Fibroblast of lung (primary cell): ENCODE measurements around the gene WNK2.

Experiments used
- EZH2 ChIP-seq: IDR thresholded peaks from 2 replicates; pipeline ENCODE4 v1.5.1; 2012; ENCODE audit warnings: low read length, control low read depth, mild to moderate bottlenecking; ENCODE audit errors: missing control alignments
- TF ChIP-seq, protein P1 (sequence below), 2 donors: IDR thresholded peaks in 1 of 2; conservative IDR thresholded peaks in 1 of 2; 1 replicate in 1 of 2; 2 replicates in 1 of 2; pipeline ENCODE4 v1.5.1; 2011 to 2012; ENCODE audit warnings: low read length in 2 of 2, control low read depth in 1 of 2, inconsistent platforms in 1 of 2, low read depth in 1 of 2, mild to moderate bottlenecking in 1 of 2

DNA sequence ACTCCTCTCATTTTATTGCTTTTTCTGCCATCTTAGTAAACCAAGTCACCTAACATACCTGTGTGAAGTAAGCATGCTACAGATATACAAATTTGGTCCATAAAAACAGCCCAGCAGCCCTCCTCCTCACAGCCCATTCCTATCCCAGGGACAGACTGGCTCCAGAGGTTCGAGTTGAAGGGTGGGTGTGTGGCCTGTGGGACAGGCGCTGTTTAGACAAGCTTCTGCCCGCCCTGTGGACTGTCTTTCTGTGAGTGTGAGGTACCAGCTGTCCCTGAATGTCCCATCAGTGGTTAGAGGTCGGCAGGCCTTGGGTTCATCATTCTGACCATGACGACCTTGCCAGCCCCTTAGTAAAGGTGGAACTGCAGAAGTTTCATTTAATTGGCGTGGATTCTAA, 82.0 kb downstream of the WNK2 start:
- TF ChIP-seq, protein P1, sequence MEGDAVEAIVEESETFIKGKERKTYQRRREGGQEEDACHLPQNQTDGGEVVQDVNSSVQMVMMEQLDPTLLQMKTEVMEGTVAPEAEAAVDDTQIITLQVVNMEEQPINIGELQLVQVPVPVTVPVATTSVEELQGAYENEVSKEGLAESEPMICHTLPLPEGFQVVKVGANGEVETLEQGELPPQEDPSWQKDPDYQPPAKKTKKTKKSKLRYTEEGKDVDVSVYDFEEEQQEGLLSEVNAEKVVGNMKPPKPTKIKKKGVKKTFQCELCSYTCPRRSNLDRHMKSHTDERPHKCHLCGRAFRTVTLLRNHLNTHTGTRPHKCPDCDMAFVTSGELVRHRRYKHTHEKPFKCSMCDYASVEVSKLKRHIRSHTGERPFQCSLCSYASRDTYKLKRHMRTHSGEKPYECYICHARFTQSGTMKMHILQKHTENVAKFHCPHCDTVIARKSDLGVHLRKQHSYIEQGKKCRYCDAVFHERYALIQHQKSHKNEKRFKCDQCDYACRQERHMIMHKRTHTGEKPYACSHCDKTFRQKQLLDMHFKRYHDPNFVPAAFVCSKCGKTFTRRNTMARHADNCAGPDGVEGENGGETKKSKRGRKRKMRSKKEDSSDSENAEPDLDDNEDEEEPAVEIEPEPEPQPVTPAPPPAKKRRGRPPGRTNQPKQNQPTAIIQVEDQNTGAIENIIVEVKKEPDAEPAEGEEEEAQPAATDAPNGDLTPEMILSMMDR (conservative IDR thresholded peaks at IDR 0.05 in 1 of 2, IDR thresholded peaks at IDR 0.05 in 1 of 2; ENCODE audit: low read depth in 1 of 2, low read length in 2 of 2): no peak
- TF ChIP-seq EZH2: no peak
